Measurements from ENCODE around the gene RNF31. TPM values are rescaled to one million over a fixed set of nuclear protein-coding genes. Genes with fewer than 3 reads are reported as not detected.
A peak's percentile ranks its signal among the peaks of the same experiment; 100 is the strongest.

Gene RNF31
- total and polyA plus RNA-seq, 8 donors = 53.2 to 523 (median 78.7) TPM

- Histone ChIP-seq H3K27ac (peak overlapping the region in 2 of 5 donors; percentile 68 to 75), H3K4me1 (peaks cover 0 to 6% (median 0%) of the 10 kb centered on the region in 4 donors), H3K4me3 (no peak overlapping the region), H3K27me3 (no peaks in the 10 kb centered on the region), H3K9me3 (no peaks in the 10 kb centered on the region), H3K36me3 (peaks cover 76 to 100% (median 100%) of the 10 kb centered on the region in 4 donors)
- intact Hi-C loops (cut with DNase I; ENCODE audit: low total_unique reads) = no loop called here
- no peak for DNase-seq
- 75 to 88% (median 81%) methylated on average over 13 to 19 of the region's 19 CpGs for WGBS, 5 donors
- no peak for TF ChIP-seq POLR2AphosphoS5 (IDR thresholded peaks at IDR 0.05)
- TF ChIP-seq EP300 (IDR thresholded peaks at IDR 0.05) = no peak
- TF ChIP-seq POLR2A (IDR thresholded peaks at IDR 0.05) = no peak
- TF ChIP-seq CTCF (IDR thresholded peaks at IDR 0.05) = no peak
These were observed 34.2 kb downstream of the RNF31 start for GRCh38 chr14:24181371-24182077.

- Histone ChIP-seq H3K27ac (no peak overlapping the region), H3K36me3 (peaks cover 74 to 100% (median 98%) of the 10 kb centered on the region in 4 donors), H3K9me3 (no peaks in the 10 kb centered on the region), H3K27me3 (no peaks in the 10 kb centered on the region), H3K4me3 (no peak overlapping the region), H3K4me1 (peaks cover under 1 to 11% (median 3%) of the 10 kb centered on the region in 4 donors)
- 77 to 84% (median 80%) methylated on average over 14 of the region's 14 CpGs for WGBS, 5 donors
- no peak for TF ChIP-seq POLR2AphosphoS5 (IDR thresholded peaks at IDR 0.05)
- no peak for TF ChIP-seq POLR2A (IDR thresholded peaks at IDR 0.05)
- no peak for TF ChIP-seq CTCF (IDR thresholded peaks at IDR 0.05)
- no peak for DNase-seq
- intact Hi-C loops (cut with DNase I; ENCODE audit: low total_unique reads) = no loop called here
These were observed 35.0 kb downstream of the RNF31 start for GRCh38 chr14:24182110-24182882.

GRCh38 chr14:24183014-24183481, 35.8 kb downstream of the RNF31 start:
- intact Hi-C loops (cut with DNase I; ENCODE audit: low total_unique reads) = no loop called here
- Histone ChIP-seq H3K4me3 (no peak overlapping the region), H3K27ac (no peak overlapping the region), H3K36me3 (peaks cover 67 to 93% (median 90%) of the 10 kb centered on the region in 4 donors), H3K4me1 (peaks cover 8 to 19% (median 11%) of the 10 kb centered on the region in 4 donors), H3K27me3 (no peaks in the 10 kb centered on the region), H3K9me3 (no peaks in the 10 kb centered on the region)
- TF ChIP-seq CTCF (IDR thresholded peaks at IDR 0.05) (no peak), EP300 (IDR thresholded peaks at IDR 0.05) (no peak), POLR2AphosphoS5 (IDR thresholded peaks at IDR 0.05) (no peak), POLR2A (IDR thresholded peaks at IDR 0.05) (no peak)
- no peak for DNase-seq
- WGBS, 5 donors = 86 to 94% (median 87%) methylated on average over 9 to 15 of the region's 15 CpGs

- TF ChIP-seq CTCF (IDR thresholded peaks at IDR 0.05) (no peak), EP300 (IDR thresholded peaks at IDR 0.05) (no peak), POLR2A (IDR thresholded peaks at IDR 0.05) (no peak), POLR2AphosphoS5 (IDR thresholded peaks at IDR 0.05) (no peak)
- Histone ChIP-seq H3K27me3 (no peaks in the 10 kb centered on the region), H3K4me3 (no peak overlapping the region), H3K4me1 (peaks cover 13 to 32% (median 21%) of the 10 kb centered on the region in 4 donors), H3K9me3 (no peaks in the 10 kb centered on the region), H3K36me3 (peaks cover 58 to 80% (median 78%) of the 10 kb centered on the region in 4 donors), H3K27ac (no peak overlapping the region)
- 80 to 91% (median 84%) methylated on average over 14 to 19 of the region's 19 CpGs for WGBS, 5 donors
- intact Hi-C loops (cut with DNase I; ENCODE audit: low total_unique reads) = no loop called here
- no peak for DNase-seq
These were observed 37.0 kb downstream of the RNF31 start for GRCh38 chr14:24184104-24184970.
